ENCODE results near the gene C10orf67. TPM values are rescaled to one million over a fixed set of nuclear protein-coding genes. Genes with fewer than 3 reads are reported as not detected.
A peak's percentile ranks its signal among the peaks of the same experiment; 100 is the strongest.

The C10orf67 gene
- total and polyA plus RNA-seq, 2 of the 8 experiments (the other 6 are each of a cell fraction or from before 2014, with no cell fraction given) = 0.05 to 0.11 TPM

DNA sequence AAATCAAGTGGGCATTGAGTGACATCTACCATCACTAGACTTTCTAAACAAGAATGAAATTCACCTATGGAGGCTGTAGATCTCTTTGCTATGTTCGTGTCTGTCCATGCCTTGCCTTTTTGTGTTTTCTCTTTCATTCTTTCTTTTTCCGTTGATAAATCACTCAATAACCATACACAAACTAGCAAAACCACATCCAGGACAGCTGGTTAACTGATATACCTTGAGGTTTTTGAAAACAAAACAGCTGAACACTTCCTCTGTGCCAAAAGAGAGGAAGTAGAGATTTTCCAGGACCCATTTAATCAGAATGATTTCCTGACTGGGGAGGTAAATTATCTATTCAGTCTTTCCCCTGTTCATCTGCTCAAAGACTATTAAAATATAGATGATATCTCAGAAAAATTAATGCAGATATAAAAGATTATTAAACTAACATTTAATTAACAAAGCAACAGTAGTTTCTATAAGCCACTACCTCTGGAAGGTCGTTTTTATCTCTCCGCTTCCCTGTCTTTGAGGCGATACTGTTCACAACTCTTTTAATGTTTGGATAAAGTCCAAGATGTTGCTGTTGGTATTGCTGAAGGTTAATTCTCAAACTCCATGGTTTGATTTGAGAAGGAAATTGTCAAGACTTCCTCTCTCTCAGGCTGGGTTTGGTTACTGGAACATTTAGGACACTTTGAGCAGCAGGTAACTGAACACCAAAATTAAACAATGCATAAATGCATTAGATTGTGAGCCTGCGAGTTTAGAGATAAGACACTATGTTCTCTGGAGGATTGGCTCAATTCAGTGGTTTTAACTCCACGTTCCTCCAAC, 24.4 kb upstream of the C10orf67 start:
- Histone ChIP-seq H3K4me1 (replicated peaks in 1 of 4; ENCODE audit: control insufficient read depth in 3 of 4, insufficient read depth in 4 of 4, low read length in 3 of 4) (no peaks in the 10 kb centered on the region), H3K4me2 (ENCODE audit: insufficient read depth in 1 of 2, low read depth in 2 of 2, low read length in 2 of 2) (no peak overlapping the region), H3K9me3 (ENCODE audit: insufficient read depth in 2 of 2, low read depth in 1 of 2, low read length in 1 of 2) (no peaks in the 10 kb centered on the region), H3K23me2 (ENCODE audit: low read depth, low read length) (no peaks in the 10 kb centered on the region), H3K14ac (ENCODE audit: insufficient read length) (no peak overlapping the region), H2BK120ac (replicated peaks; ENCODE audit: low read depth, low read length) (no peak overlapping the region), H4K91ac (replicated peaks; ENCODE audit: insufficient read length, low read length) (no peak overlapping the region), H4K20me1 (replicated peaks in 1 of 2; ENCODE audit: control insufficient read depth in 1 of 2, insufficient read depth in 2 of 2, low read length in 2 of 2) (no peaks in the 10 kb centered on the region), H3K79me1 (ENCODE audit: low read depth, low read length) (no peaks in the 10 kb centered on the region), H3K27ac (ENCODE audit: low read depth, low read length) (no peak overlapping the region), H3K27me3 (replicated peaks in 1 of 4; ENCODE audit: control insufficient read depth in 3 of 4, extremely low read depth in 1 of 4, insufficient read depth in 3 of 4, low read length in 3 of 4) (no peaks in the 10 kb centered on the region), H2AK5ac (ENCODE audit: low read depth, low read length) (no peak overlapping the region), H3K4ac (replicated peaks; ENCODE audit: insufficient read length, low read depth, low read length) (no peak overlapping the region), H2BK12ac (ENCODE audit: low read depth, low read length) (no peak overlapping the region), H4K8ac (ENCODE audit: extremely low read depth, insufficient read depth, low read length) (no peak overlapping the region), H2BK20ac (ENCODE audit: low read length) (no peak overlapping the region), H2AFZ (ENCODE audit: low read length) (peak overlapping the region; percentile 39; the same call in 1 of the 2 replicates), H3K9ac (replicated peaks in 1 of 4; ENCODE audit: extremely low read depth in 1 of 4, low read depth in 3 of 4, low read length in 3 of 4) (no peak overlapping the region), H3K23ac (ENCODE audit: insufficient read length) (no peak overlapping the region), H3K36me3 (ENCODE audit: control insufficient read depth in 2 of 4, insufficient read depth in 4 of 4, low read length in 3 of 4) (no peaks in the 10 kb centered on the region), H2BK15ac (ENCODE audit: low read length) (no peak overlapping the region), H3K4me3 (ENCODE audit: extremely low read depth in 1 of 4, insufficient read depth in 2 of 4, low read depth in 3 of 4, low read length in 4 of 4) (no peak overlapping the region), H3K56ac (replicated peaks; ENCODE audit: insufficient read length, low read depth, low read length) (no peak overlapping the region), H3K18ac (ENCODE audit: extremely low read depth, low read length) (no peak overlapping the region), H2BK5ac (ENCODE audit: low read depth, low read length) (no peak overlapping the region), H3K79me2 (ENCODE audit: control insufficient read depth in 1 of 2, insufficient read depth in 2 of 2, low read length in 2 of 2) (no peaks in the 10 kb centered on the region), H4K5ac (ENCODE audit: insufficient read length, low read depth, low read length) (no peak overlapping the region)
- WGBS, 2 experiments (ENCODE audit: extremely low coverage in 1 of 2, insufficient coverage in 1 of 2, insufficient read length in 1 of 2, insufficient replicate concordance in 2 of 2, low coverage in 1 of 2, low lambda C conversion rate in 2 of 2, missing lambda C conversion rate in 1 of 2) = 88% methylated on average over 7 of the region's 7 CpGs; no CpG with 5 or more reads in 1 of the 2 experiments
- ChIA-PET CTCF (ENCODE audit: partially characterized antibody) (interaction anchor here (0.8 to 2.0 kb wide), 2 partner anchors 11 to 13 kb away, joined by 3 to 7 read pairs; no protein-coding TSS in a partner anchor), POLR2A (ENCODE audit: partially characterized antibody) (no interaction called here)
- DNase-seq (ENCODE audit: low read depth in 1 of 2, low spot score in 2 of 2) (no peak), FAIRE-seq (no peak)
- TF ChIP-seq SP2 (IDR thresholded peaks at IDR 0.05; ENCODE audit: low read length) (no peak), SIN3A (conservative IDR thresholded peaks at IDR 0.05 in 1 of 2, IDR thresholded peaks at IDR 0.05 in 1 of 2; ENCODE audit: low read depth in 1 of 2, low read length in 2 of 2) (no peak), RBBP5 (IDR thresholded peaks at IDR 0.05; ENCODE audit: borderline replicate concordance, low read depth, low read length) (no peak), CREB1 (IDR thresholded peaks at IDR 0.05) (no peak), EP300 (IDR thresholded peaks at IDR 0.05; ENCODE audit: borderline replicate concordance in 1 of 2, low read depth in 2 of 2, low read length in 2 of 2) (no peak), E2F6 (IDR thresholded peaks at IDR 0.05) (no peak)
- TF ChIP-seq, protein P1, sequence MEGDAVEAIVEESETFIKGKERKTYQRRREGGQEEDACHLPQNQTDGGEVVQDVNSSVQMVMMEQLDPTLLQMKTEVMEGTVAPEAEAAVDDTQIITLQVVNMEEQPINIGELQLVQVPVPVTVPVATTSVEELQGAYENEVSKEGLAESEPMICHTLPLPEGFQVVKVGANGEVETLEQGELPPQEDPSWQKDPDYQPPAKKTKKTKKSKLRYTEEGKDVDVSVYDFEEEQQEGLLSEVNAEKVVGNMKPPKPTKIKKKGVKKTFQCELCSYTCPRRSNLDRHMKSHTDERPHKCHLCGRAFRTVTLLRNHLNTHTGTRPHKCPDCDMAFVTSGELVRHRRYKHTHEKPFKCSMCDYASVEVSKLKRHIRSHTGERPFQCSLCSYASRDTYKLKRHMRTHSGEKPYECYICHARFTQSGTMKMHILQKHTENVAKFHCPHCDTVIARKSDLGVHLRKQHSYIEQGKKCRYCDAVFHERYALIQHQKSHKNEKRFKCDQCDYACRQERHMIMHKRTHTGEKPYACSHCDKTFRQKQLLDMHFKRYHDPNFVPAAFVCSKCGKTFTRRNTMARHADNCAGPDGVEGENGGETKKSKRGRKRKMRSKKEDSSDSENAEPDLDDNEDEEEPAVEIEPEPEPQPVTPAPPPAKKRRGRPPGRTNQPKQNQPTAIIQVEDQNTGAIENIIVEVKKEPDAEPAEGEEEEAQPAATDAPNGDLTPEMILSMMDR (IDR thresholded peaks at IDR 0.05; ENCODE audit: control extremely low read depth in 1 of 3, insufficient read depth in 1 of 3, low read depth in 1 of 3, low read length in 3 of 3) = no peak
- TF ChIP-seq, protein P2, sequence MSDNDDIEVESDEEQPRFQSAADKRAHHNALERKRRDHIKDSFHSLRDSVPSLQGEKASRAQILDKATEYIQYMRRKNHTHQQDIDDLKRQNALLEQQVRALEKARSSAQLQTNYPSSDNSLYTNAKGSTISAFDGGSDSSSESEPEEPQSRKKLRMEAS (IDR thresholded peaks at IDR 0.05) = no peak

Data from H1 (cell line).